Epithelial cell of proximal tubule (primary cell): Measurements from ENCODE around the gene AIG1. TPM values are rescaled to one million over a fixed set of nuclear protein-coding genes. Genes with fewer than 3 reads are reported as not detected.

Experiments
- DNase-seq: peaks from one replicate; pipeline ENCODE4 v3.0.0-alpha.2; 2011; ENCODE audit warnings: low read depth
- H3K4me3 ChIP-seq: 2 replicates; pipeline ENCODE4 v1.5.1; 2011; ENCODE audit warnings: low read depth, mild to moderate bottlenecking, low read length
- CTCF ChIP-seq: conservative IDR thresholded peaks from 2 replicates; pipeline ENCODE4 v1.5.1; 2012; ENCODE audit warnings: low read depth, mild to moderate bottlenecking, low read length
- total RNA-seq: library from RNA; depleted of rRNA; stranded (reverse); fragments of >200 nt; gene quantifications from 2 replicates; pipeline ENCODE4 v1.2.3, GENCODE V29; 2015

Gene AIG1
- total RNA-seq, 1 donor from 2014 or later = 40.8 TPM

GRCh38 chr6:143206550-143206949 is 145.9 kb downstream of the AIG1 start:
- no peak for DNase-seq
- no peak overlapping the region for H3K4me3 ChIP-seq
- no peak for TF ChIP-seq CTCF

GRCh38 chr6:143210420-143210819 is 149.7 kb downstream of the AIG1 start:
- TF ChIP-seq CTCF = no peak
- DNase-seq = no peak

GRCh38 chr6:143213859-143214376 is 153.2 kb downstream of the AIG1 start:
- H3K4me3 ChIP-seq = no peak overlapping the region
- no peak for DNase-seq
- no peak for TF ChIP-seq CTCF

More at GRCh38 chr6:143210420-143210819, 149.7 kb downstream of the AIG1 start:
- H3K4me3 ChIP-seq = no peak overlapping the region

GRCh38 chr6:143215363-143215762 is 154.7 kb downstream of the AIG1 start:
- no peak for TF ChIP-seq CTCF
- no peak for DNase-seq
- H3K4me3 ChIP-seq = no peak overlapping the region

- no peak for TF ChIP-seq CTCF
- DNase-seq = no peak
- no peak overlapping the region for H3K4me3 ChIP-seq
These were observed 155.1 kb downstream of the AIG1 start for GRCh38 chr6:143215771-143216170.

- no peak for DNase-seq
- no peak overlapping the region for H3K4me3 ChIP-seq
- TF ChIP-seq CTCF = no peak
These were observed 157.5 kb downstream of the AIG1 start for GRCh38 chr6:143218233-143218632.

GRCh38 chr6:143221698-143222097 is 161.0 kb downstream of the AIG1 start:
- no peak for TF ChIP-seq CTCF

More at GRCh38 chr6:143221698-143222097, 161.0 kb downstream of the AIG1 start:
- no peak for DNase-seq
- H3K4me3 ChIP-seq = no peak overlapping the region
